Measurements from ENCODE around the gene RRBP1. TPM values are rescaled to one million over a fixed set of nuclear protein-coding genes. Genes with fewer than 3 reads are reported as not detected.
A peak's percentile ranks its signal among the peaks of the same experiment; 100 is the strongest.

Gene RRBP1
- total and polyA plus RNA-seq, 4 donors: 53.2 to 89.2 (median 56.7) TPM

- DNase-seq (ENCODE audit: low read depth in 4 of 6, low spot score in 6 of 6): no peak
Measured at GRCh38 chr20:17587824-17588223, 94.2 kb downstream of the RRBP1 start.

GRCh38 chr20:17587148-17587547 lies 94.9 kb downstream of the RRBP1 start:
- Histone ChIP-seq H3K4me3 (ENCODE audit: low read depth, low read length) (no peak overlapping the region), H3K4me1 (ENCODE audit: control insufficient read depth, insufficient read depth, low read length) (no peaks in the 10 kb centered on the region), H3K9me3 (ENCODE audit: control insufficient read depth, insufficient read depth, low read length) (no peaks in the 10 kb centered on the region), H3K36me3 (ENCODE audit: control insufficient read depth, insufficient read depth, low read length) (peaks cover 4% of the 10 kb centered on the region), H3K27ac (ENCODE audit: low read depth, low read length) (no peak overlapping the region), H3K27me3 (ENCODE audit: control insufficient read depth, insufficient read depth, low read length) (no peaks in the 10 kb centered on the region)
- WGBS (ENCODE audit: insufficient coverage): no CpG with 5 or more reads among the region's 1 CpG
- no peak for DNase-seq (ENCODE audit: low read depth in 4 of 6, low spot score in 6 of 6)

More at GRCh38 chr20:17587824-17588223, 94.2 kb downstream of the RRBP1 start:
- Histone ChIP-seq H3K27ac (ENCODE audit: low read depth, low read length) (no peak overlapping the region), H3K27me3 (ENCODE audit: control insufficient read depth, insufficient read depth, low read length) (no peaks in the 10 kb centered on the region), H3K9me3 (ENCODE audit: control insufficient read depth, insufficient read depth, low read length) (no peaks in the 10 kb centered on the region), H3K4me1 (ENCODE audit: control insufficient read depth, insufficient read depth, low read length) (no peaks in the 10 kb centered on the region), H3K36me3 (ENCODE audit: control insufficient read depth, insufficient read depth, low read length) (peaks cover 4% of the 10 kb centered on the region), H3K4me3 (ENCODE audit: low read depth, low read length) (no peak overlapping the region)
- WGBS (ENCODE audit: insufficient coverage): 50% methylated on average over 3 of the region's 3 CpGs

- Histone ChIP-seq H3K27ac (ENCODE audit: low read depth, low read length) (no peak overlapping the region), H3K4me3 (ENCODE audit: low read depth, low read length) (no peak overlapping the region), H3K27me3 (ENCODE audit: control insufficient read depth, insufficient read depth, low read length) (no peaks in the 10 kb centered on the region), H3K4me1 (ENCODE audit: control insufficient read depth, insufficient read depth, low read length) (no peaks in the 10 kb centered on the region), H3K9me3 (ENCODE audit: control insufficient read depth, insufficient read depth, low read length) (no peaks in the 10 kb centered on the region), H3K36me3 (ENCODE audit: control insufficient read depth, insufficient read depth, low read length) (no peaks in the 10 kb centered on the region)
- peak in 1 of 6 donors; percentile 20 for DNase-seq (ENCODE audit: low read depth in 4 of 6, low spot score in 6 of 6)
- WGBS (ENCODE audit: insufficient coverage): 100% methylated on average over 1 of the region's 2 CpGs
Measured at GRCh38 chr20:17586250-17586649, 95.8 kb downstream of the RRBP1 start.

- H3K9me3 ChIP-seq (ENCODE audit: control insufficient read depth, insufficient read depth, low read length): no peaks in the 10 kb centered on the region
- H3K4me3 ChIP-seq (ENCODE audit: low read depth, low read length): no peak overlapping the region
- no peak overlapping the region for H3K27ac ChIP-seq (ENCODE audit: low read depth, low read length)
- H3K36me3 ChIP-seq (ENCODE audit: control insufficient read depth, insufficient read depth, low read length): no peaks in the 10 kb centered on the region
- no peaks in the 10 kb centered on the region for H3K27me3 ChIP-seq (ENCODE audit: control insufficient read depth, insufficient read depth, low read length)
- H3K4me1 ChIP-seq (ENCODE audit: control insufficient read depth, insufficient read depth, low read length): no peaks in the 10 kb centered on the region
- peak in 1 of 6 donors; percentile 62 for DNase-seq (ENCODE audit: low read depth in 4 of 6, low spot score in 6 of 6)
Measured at GRCh38 chr20:17584689-17585088, 97.4 kb downstream of the RRBP1 start.

GRCh38 chr20:17583126-17583525 lies 98.9 kb downstream of the RRBP1 start:
- Histone ChIP-seq H3K9me3 (ENCODE audit: control insufficient read depth, insufficient read depth, low read length) (no peaks in the 10 kb centered on the region), H3K4me3 (ENCODE audit: low read depth, low read length) (no peak overlapping the region), H3K27me3 (ENCODE audit: control insufficient read depth, insufficient read depth, low read length) (no peaks in the 10 kb centered on the region), H3K27ac (ENCODE audit: low read depth, low read length) (no peak overlapping the region), H3K4me1 (ENCODE audit: control insufficient read depth, insufficient read depth, low read length) (no peaks in the 10 kb centered on the region), H3K36me3 (ENCODE audit: control insufficient read depth, insufficient read depth, low read length) (no peaks in the 10 kb centered on the region)
- DNase-seq (ENCODE audit: low read depth in 4 of 6, low spot score in 6 of 6): no peak
- WGBS (ENCODE audit: insufficient coverage): no CpG with 5 or more reads among the region's 3 CpGs

- no peak overlapping the region for H3K4me3 ChIP-seq (ENCODE audit: low read depth, low read length)
- H3K27me3 ChIP-seq (ENCODE audit: control insufficient read depth, insufficient read depth, low read length): no peaks in the 10 kb centered on the region
- DNase-seq (ENCODE audit: low read depth in 4 of 6, low spot score in 6 of 6): no peak
- H3K4me1 ChIP-seq (ENCODE audit: control insufficient read depth, insufficient read depth, low read length): no peaks in the 10 kb centered on the region
- no peaks in the 10 kb centered on the region for H3K9me3 ChIP-seq (ENCODE audit: control insufficient read depth, insufficient read depth, low read length)
- H3K27ac ChIP-seq (ENCODE audit: low read depth, low read length): no peak overlapping the region
- no peaks in the 10 kb centered on the region for H3K36me3 ChIP-seq (ENCODE audit: control insufficient read depth, insufficient read depth, low read length)
- 90% methylated on average over 2 of the region's 2 CpGs for WGBS (ENCODE audit: insufficient coverage)
Measured at GRCh38 chr20:17580895-17581294, 101.1 kb downstream of the RRBP1 start.

- WGBS (ENCODE audit: insufficient coverage): 94% methylated on average over 2 of the region's 4 CpGs
- no peaks in the 10 kb centered on the region for H3K4me1 ChIP-seq (ENCODE audit: control insufficient read depth, insufficient read depth, low read length)
- no peaks in the 10 kb centered on the region for H3K9me3 ChIP-seq (ENCODE audit: control insufficient read depth, insufficient read depth, low read length)
- H3K36me3 ChIP-seq (ENCODE audit: control insufficient read depth, insufficient read depth, low read length): no peaks in the 10 kb centered on the region
- H3K27me3 ChIP-seq (ENCODE audit: control insufficient read depth, insufficient read depth, low read length): no peaks in the 10 kb centered on the region
- no peak overlapping the region for H3K27ac ChIP-seq (ENCODE audit: low read depth, low read length)
- no peak for DNase-seq (ENCODE audit: low read depth in 4 of 6, low spot score in 6 of 6)
- H3K4me3 ChIP-seq (ENCODE audit: low read depth, low read length): no peak overlapping the region
Measured at GRCh38 chr20:17579369-17580039, 102.5 kb downstream of the RRBP1 start.

GRCh38 chr20:17576215-17576614 lies 105.8 kb downstream of the RRBP1 start:
- no peaks in the 10 kb centered on the region for H3K36me3 ChIP-seq (ENCODE audit: control insufficient read depth, insufficient read depth, low read length)
- H3K27ac ChIP-seq (ENCODE audit: low read depth, low read length): no peak overlapping the region
- no peak overlapping the region for H3K4me3 ChIP-seq (ENCODE audit: low read depth, low read length)
- H3K9me3 ChIP-seq (ENCODE audit: control insufficient read depth, insufficient read depth, low read length): no peaks in the 10 kb centered on the region
- no peaks in the 10 kb centered on the region for H3K4me1 ChIP-seq (ENCODE audit: control insufficient read depth, insufficient read depth, low read length)
- no peaks in the 10 kb centered on the region for H3K27me3 ChIP-seq (ENCODE audit: control insufficient read depth, insufficient read depth, low read length)
- no CpG with 5 or more reads among the region's 8 CpGs for WGBS (ENCODE audit: insufficient coverage)
- DNase-seq (ENCODE audit: low read depth in 4 of 6, low spot score in 6 of 6): no peak

- H3K4me3 ChIP-seq (ENCODE audit: low read depth, low read length): no peak overlapping the region
- no CpG with 5 or more reads among the region's 3 CpGs for WGBS (ENCODE audit: insufficient coverage)
- no peaks in the 10 kb centered on the region for H3K36me3 ChIP-seq (ENCODE audit: control insufficient read depth, insufficient read depth, low read length)
- no peak for DNase-seq (ENCODE audit: low read depth in 4 of 6, low spot score in 6 of 6)
- peaks cover 5% of the 10 kb centered on the region for H3K4me1 ChIP-seq (ENCODE audit: control insufficient read depth, insufficient read depth, low read length)
- no peak overlapping the region for H3K27ac ChIP-seq (ENCODE audit: low read depth, low read length)
- no peaks in the 10 kb centered on the region for H3K9me3 ChIP-seq (ENCODE audit: control insufficient read depth, insufficient read depth, low read length)
- H3K27me3 ChIP-seq (ENCODE audit: control insufficient read depth, insufficient read depth, low read length): no peaks in the 10 kb centered on the region
Measured at GRCh38 chr20:17573463-17573862, 108.6 kb downstream of the RRBP1 start.

- Histone ChIP-seq H3K9me3 (ENCODE audit: control insufficient read depth, insufficient read depth, low read length) (no peaks in the 10 kb centered on the region), H3K4me3 (ENCODE audit: low read depth, low read length) (no peak overlapping the region), H3K36me3 (ENCODE audit: control insufficient read depth, insufficient read depth, low read length) (no peaks in the 10 kb centered on the region), H3K4me1 (ENCODE audit: control insufficient read depth, insufficient read depth, low read length) (peaks cover 5% of the 10 kb centered on the region), H3K27ac (ENCODE audit: low read depth, low read length) (no peak overlapping the region), H3K27me3 (ENCODE audit: control insufficient read depth, insufficient read depth, low read length) (no peaks in the 10 kb centered on the region)
- DNase-seq (ENCODE audit: low read depth in 4 of 6, low spot score in 6 of 6): no peak
- no CpG with 5 or more reads among the region's 7 CpGs for WGBS (ENCODE audit: insufficient coverage)
Measured at GRCh38 chr20:17572034-17572638, 109.9 kb downstream of the RRBP1 start.

Measured in spinal cord (tissue), 10 donors.